ENCODE measurements around the gene GIMAP5. TPM values are rescaled to one million over a fixed set of nuclear protein-coding genes. Genes with fewer than 3 reads are reported as not detected.

Gene GIMAP5
- total RNA-seq, 1 experiment from 2014 or later, result not detected

DNA sequence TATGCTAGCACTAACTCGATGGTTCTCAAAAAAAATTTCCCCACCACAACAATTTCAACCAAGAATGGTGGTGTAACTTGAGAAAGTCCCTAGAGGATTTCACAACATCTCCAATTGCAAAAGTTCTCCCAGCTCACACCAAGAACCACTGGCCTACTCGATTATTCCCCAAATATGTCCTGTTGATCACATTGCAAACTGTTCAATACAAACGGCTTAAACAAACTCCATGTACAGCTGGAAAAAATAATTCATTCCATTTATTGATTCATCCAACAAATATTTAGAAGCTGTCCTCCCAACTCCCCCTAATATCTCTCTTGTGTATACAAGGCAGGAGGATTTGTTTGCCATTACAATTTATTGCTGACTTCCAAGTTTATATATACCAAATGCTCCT is 43.9 kb downstream of the GIMAP5 start:
- TF ChIP-seq, protein P1, sequence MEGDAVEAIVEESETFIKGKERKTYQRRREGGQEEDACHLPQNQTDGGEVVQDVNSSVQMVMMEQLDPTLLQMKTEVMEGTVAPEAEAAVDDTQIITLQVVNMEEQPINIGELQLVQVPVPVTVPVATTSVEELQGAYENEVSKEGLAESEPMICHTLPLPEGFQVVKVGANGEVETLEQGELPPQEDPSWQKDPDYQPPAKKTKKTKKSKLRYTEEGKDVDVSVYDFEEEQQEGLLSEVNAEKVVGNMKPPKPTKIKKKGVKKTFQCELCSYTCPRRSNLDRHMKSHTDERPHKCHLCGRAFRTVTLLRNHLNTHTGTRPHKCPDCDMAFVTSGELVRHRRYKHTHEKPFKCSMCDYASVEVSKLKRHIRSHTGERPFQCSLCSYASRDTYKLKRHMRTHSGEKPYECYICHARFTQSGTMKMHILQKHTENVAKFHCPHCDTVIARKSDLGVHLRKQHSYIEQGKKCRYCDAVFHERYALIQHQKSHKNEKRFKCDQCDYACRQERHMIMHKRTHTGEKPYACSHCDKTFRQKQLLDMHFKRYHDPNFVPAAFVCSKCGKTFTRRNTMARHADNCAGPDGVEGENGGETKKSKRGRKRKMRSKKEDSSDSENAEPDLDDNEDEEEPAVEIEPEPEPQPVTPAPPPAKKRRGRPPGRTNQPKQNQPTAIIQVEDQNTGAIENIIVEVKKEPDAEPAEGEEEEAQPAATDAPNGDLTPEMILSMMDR (conservative IDR thresholded peaks at IDR 0.05; ENCODE audit: low read depth, low read length), result no peak
- TF ChIP-seq EZH2 (IDR thresholded peaks at IDR 0.05; ENCODE audit: low read length, unreplicated experiment), result no peak
- no peak for TF ChIP-seq EZH2phosphoT487 (IDR thresholded peaks at IDR 0.05; ENCODE audit: borderline replicate concordance, low read length)
- peaks cover 58% of the 10 kb centered on the region for H3K27me3 ChIP-seq (ENCODE audit: low read length)
- H3K9me3 ChIP-seq (ENCODE audit: low read length), result no peaks in the 10 kb centered on the region
- H3F3A ChIP-seq (ENCODE audit: low read length, unreplicated experiment), result no peaks in the 10 kb centered on the region
- H2AFZ ChIP-seq (ENCODE audit: low read length), result no peak overlapping the region
- no peaks in the 10 kb centered on the region for H4K20me1 ChIP-seq (ENCODE audit: low read length)
- no TSS peak for BruUV-seq (replicated peaks)
- no peak for DNase-seq
- no peak overlapping the region for H3K4me2 ChIP-seq (ENCODE audit: low read length)
- intact Hi-C loops (cut with micrococcal nuclease), result no loop called here
- no peaks in the 10 kb centered on the region for H3K79me2 ChIP-seq (ENCODE audit: low read length)
- ChIA-PET POLR2A (ENCODE audit: unreplicated experiment) (no interaction called here), CTCF (no interaction called here)
- H3K36me3 ChIP-seq (ENCODE audit: low read depth, low read length), result no peaks in the 10 kb centered on the region
- ATAC-seq, result no peak
- no peaks in the 10 kb centered on the region for H3K9me2 ChIP-seq (replicated peaks; ENCODE audit: low read length)
- H3K4me1 ChIP-seq (ENCODE audit: insufficient read depth, low read length), result no peaks in the 10 kb centered on the region
- H3K9ac ChIP-seq (ENCODE audit: low read length), result no peak overlapping the region
- no peak overlapping the region for H3K4me3 ChIP-seq (ENCODE audit: low read length)
- H3K27ac ChIP-seq (ENCODE audit: low read length), result no peak overlapping the region

DNA sequence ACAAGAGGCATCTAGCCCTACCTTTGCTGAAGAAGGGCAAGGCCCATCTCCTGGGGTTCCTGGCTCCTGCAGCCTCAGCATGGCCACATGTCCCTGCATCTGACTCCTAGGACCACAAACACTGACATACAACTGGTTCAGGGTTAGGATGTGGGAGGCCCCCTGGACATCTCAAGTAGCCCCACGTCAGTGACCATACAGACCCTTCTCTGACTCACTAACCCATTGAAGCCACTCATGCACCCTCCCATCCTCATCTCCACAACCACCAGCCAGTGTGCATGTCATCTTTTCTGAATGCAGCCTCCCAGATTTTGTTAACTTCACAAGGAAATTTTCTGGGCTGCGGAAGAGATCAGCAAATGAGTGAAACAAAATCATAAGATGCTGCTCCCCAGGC is 44.7 kb downstream of the GIMAP5 start:
- no peaks in the 10 kb centered on the region for H3F3A ChIP-seq (ENCODE audit: low read length, unreplicated experiment)
- H4K20me1 ChIP-seq (ENCODE audit: low read length), result no peaks in the 10 kb centered on the region
- CTCF ChIA-PET, result no interaction called here
- H3K27ac ChIP-seq (ENCODE audit: low read length), result no peak overlapping the region
- H2AFZ ChIP-seq (ENCODE audit: low read length), result no peak overlapping the region
- H3K4me1 ChIP-seq (ENCODE audit: insufficient read depth, low read length), result no peaks in the 10 kb centered on the region
- intact Hi-C loops (cut with micrococcal nuclease), result no loop called here
- H3K79me2 ChIP-seq (ENCODE audit: low read length), result no peaks in the 10 kb centered on the region
- no peak overlapping the region for H3K4me2 ChIP-seq (ENCODE audit: low read length)
- no peak overlapping the region for H3K4me3 ChIP-seq (ENCODE audit: low read length)
- DNase-seq (no peak), ATAC-seq (no peak)
- H3K9me3 ChIP-seq (ENCODE audit: low read length), result no peaks in the 10 kb centered on the region
- no TSS peak for BruUV-seq (replicated peaks)
- POLR2A ChIA-PET (ENCODE audit: unreplicated experiment), result no interaction called here
- H3K9ac ChIP-seq (ENCODE audit: low read length), result no peak overlapping the region
- H3K9me2 ChIP-seq (replicated peaks; ENCODE audit: low read length), result no peaks in the 10 kb centered on the region
- TF ChIP-seq EZH2phosphoT487 (IDR thresholded peaks at IDR 0.05; ENCODE audit: borderline replicate concordance, low read length) (no peak), EZH2 (IDR thresholded peaks at IDR 0.05; ENCODE audit: low read length, unreplicated experiment) (no peak)
- TF ChIP-seq, protein P1 (conservative IDR thresholded peaks at IDR 0.05; ENCODE audit: low read depth, low read length), result no peak
- no peaks in the 10 kb centered on the region for H3K36me3 ChIP-seq (ENCODE audit: low read depth, low read length)
- peaks cover 56% of the 10 kb centered on the region for H3K27me3 ChIP-seq (ENCODE audit: low read length)

DNA sequence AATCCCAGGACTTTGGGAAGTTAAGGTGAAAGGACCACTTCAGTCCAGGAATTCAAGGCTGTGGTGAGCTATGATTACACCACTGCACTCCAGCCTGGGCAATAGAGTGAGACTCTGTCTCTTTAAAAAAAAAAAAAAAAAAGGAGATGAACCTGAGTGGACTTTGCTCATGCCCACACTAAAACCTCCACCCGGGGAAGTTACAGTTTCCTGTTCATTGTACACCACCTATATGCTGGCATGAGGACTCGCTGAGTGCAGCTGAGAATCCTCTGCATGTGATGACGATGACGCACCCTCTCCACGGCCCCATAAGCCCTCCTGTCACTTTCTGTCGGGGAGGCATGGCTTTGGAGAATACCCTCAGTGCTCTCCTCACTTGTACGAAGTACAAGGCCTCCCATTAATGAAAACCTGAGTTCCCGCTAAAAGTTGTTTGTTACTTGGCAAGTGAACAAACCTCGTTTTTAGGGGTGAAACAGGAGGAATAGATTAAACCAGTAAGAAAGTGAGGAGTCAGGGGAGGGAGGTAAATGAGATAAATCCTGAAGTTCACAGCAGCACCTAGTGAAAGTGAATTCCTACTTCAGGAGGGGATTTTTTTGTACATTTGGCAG is 47.0 kb downstream of the GIMAP5 start:
- no peaks in the 10 kb centered on the region for H3K9me3 ChIP-seq (ENCODE audit: low read length)
- H2AFZ ChIP-seq (ENCODE audit: low read length), result no peak overlapping the region
- H4K20me1 ChIP-seq (ENCODE audit: low read length), result no peaks in the 10 kb centered on the region
- CTCF ChIA-PET, result no interaction called here
- no peak for TF ChIP-seq EZH2phosphoT487 (IDR thresholded peaks at IDR 0.05; ENCODE audit: borderline replicate concordance, low read length)
- TF ChIP-seq EZH2 (IDR thresholded peaks at IDR 0.05; ENCODE audit: low read length, unreplicated experiment), result no peak
- TF ChIP-seq, protein P1 (conservative IDR thresholded peaks at IDR 0.05; ENCODE audit: low read depth, low read length), result no peak
- H3K27me3 ChIP-seq (ENCODE audit: low read length), result peaks cover 68% of the 10 kb centered on the region
- H3K79me2 ChIP-seq (ENCODE audit: low read length), result no peaks in the 10 kb centered on the region
- H3K9ac ChIP-seq (ENCODE audit: low read length), result no peak overlapping the region
- no TSS peak for BruUV-seq (replicated peaks)
- no peaks in the 10 kb centered on the region for H3K36me3 ChIP-seq (ENCODE audit: low read depth, low read length)
- intact Hi-C loops (cut with micrococcal nuclease), result no loop called here
- H3K4me3 ChIP-seq (ENCODE audit: low read length), result no peak overlapping the region
- H3K4me2 ChIP-seq (ENCODE audit: low read length), result no peak overlapping the region
- no peak; the same call in 1 of the 2 replicates for ATAC-seq
- H3K27ac ChIP-seq (ENCODE audit: low read length), result no peak overlapping the region
- H3F3A ChIP-seq (ENCODE audit: low read length, unreplicated experiment), result no peaks in the 10 kb centered on the region
- H3K4me1 ChIP-seq (ENCODE audit: insufficient read depth, low read length), result no peaks in the 10 kb centered on the region
- no peaks in the 10 kb centered on the region for H3K9me2 ChIP-seq (replicated peaks; ENCODE audit: low read length)
- no peak for DNase-seq
- POLR2A ChIA-PET (ENCODE audit: unreplicated experiment), result no interaction called here
